Lower leg skin (tissue), 4 donors: Measurements from ENCODE around the gene ATP2A2. TPM values are rescaled to one million over a fixed set of nuclear protein-coding genes. Genes with fewer than 3 reads are reported as not detected.
"Not testable (repeated sequence)": the region's sequence is repeated elsewhere in the genome, so short reads cannot be mapped to it uniquely, and the experiment has no call there.

Experiments used
- DNase-seq, 2 donors: peaks; one replicate each; pipeline ENCODE4 v3.0.0-alpha.2; 2019; ENCODE audit warnings: low spot score in 2 of 2
- H3K4me3 ChIP-seq: fragments of 200-600 bp; sonication (generic); 2 replicates; pipeline ENCODE4 v1.5.1; 2017; ENCODE audit warnings: mild to moderate bottlenecking, low read depth; ENCODE audit not compliant: poor library complexity, severe bottlenecking
- POLR2A ChIP-seq, 2 donors: fragments of 450-650 bp; IDR thresholded peaks; one replicate each; pipeline ENCODE4 v1.6.1; 2016 to 2017; ENCODE audit warnings: antibody characterized with exemption in 2 of 2, mild to moderate bottlenecking in 1 of 2, moderate library complexity in 1 of 2
- WGBS, 2 donors: methylation state at CpG; one replicate each; pipeline ENCODE4 v1.1.5; 2018; 5-methylcytosine and 5-hydroxymethylcytosine counted together
- intact Hi-C: fragments of 100-400 bp; cut with DNase I; formaldehyde crosslinking; loops from one replicate; pipeline ENCODE4 v1.15.0; 2023; ENCODE audit warnings: low total_unique reads
- total RNA-seq, 4 donors: library from RNA; depleted of rRNA; stranded (reverse); fragments of >200 nt; gene quantifications; one replicate each; pipeline ENCODE4 v1.1.0, GENCODE V29; 2016
- TF ChIP-seq, protein P1 (sequence below), 3 donors: fragments of 450-650 bp; IDR thresholded peaks; one replicate each; pipeline ENCODE4 v1.5.1; 2016; ENCODE audit warnings: antibody characterized with exemption in 3 of 3, mild to moderate bottlenecking in 3 of 3, moderate library complexity in 2 of 3

The ATP2A2 gene
- total RNA-seq, 4 donors from 2014 or later: 61.9 to 103 (median 86.1) TPM

DNA sequence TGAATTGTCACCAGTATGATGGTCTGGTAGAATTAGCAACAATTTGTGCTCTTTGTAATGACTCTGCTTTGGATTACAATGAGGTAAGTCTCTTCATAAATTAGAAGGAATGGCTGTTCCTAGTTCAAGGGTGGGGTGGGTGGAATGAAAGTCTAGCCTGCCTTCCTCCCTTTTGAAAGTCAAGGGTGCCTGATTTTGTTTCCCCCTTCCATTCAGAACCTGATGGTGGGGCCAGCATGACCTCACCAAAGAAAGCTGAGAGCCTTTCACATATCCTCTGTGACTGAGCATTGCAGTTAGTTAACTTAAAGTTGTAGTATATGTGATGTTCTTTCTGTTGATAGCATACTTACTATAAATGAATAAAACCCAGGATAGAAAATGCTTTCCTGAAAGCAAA, 52.2 kb downstream of the ATP2A2 start:
- intact Hi-C loops: no loop called here
- TF ChIP-seq, protein P1, sequence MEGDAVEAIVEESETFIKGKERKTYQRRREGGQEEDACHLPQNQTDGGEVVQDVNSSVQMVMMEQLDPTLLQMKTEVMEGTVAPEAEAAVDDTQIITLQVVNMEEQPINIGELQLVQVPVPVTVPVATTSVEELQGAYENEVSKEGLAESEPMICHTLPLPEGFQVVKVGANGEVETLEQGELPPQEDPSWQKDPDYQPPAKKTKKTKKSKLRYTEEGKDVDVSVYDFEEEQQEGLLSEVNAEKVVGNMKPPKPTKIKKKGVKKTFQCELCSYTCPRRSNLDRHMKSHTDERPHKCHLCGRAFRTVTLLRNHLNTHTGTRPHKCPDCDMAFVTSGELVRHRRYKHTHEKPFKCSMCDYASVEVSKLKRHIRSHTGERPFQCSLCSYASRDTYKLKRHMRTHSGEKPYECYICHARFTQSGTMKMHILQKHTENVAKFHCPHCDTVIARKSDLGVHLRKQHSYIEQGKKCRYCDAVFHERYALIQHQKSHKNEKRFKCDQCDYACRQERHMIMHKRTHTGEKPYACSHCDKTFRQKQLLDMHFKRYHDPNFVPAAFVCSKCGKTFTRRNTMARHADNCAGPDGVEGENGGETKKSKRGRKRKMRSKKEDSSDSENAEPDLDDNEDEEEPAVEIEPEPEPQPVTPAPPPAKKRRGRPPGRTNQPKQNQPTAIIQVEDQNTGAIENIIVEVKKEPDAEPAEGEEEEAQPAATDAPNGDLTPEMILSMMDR (IDR thresholded peaks at IDR 0.05): no peak
- TF ChIP-seq POLR2A (IDR thresholded peaks at IDR 0.05): no peak

DNA sequence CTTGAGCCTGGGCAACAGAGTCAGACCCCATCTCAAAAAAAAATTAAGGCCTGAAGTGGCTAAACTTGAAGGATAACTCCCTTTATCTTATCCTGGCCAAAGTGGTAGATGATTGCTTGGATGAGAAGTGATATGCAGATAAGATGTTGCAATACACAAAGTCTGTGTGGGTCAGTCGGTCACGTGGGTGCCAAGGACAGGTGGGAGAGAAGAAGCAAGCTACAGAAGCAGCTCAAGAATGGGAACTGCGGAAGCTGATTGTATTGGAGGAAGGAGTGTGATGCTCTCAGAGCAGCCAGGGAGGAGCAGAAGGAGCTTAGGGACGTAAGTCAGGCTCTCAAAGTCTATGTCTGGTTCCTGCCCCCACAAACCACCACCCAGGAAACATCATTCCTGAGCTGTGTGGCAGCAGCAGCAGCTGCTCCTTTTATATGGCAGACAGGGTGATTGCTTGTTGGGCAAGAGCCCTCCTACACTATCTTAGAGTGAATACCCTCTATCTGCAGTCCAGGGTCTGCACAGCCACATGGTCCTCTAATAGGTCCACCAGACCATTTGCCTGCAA, 54.5 kb downstream of the ATP2A2 start:
- 87% methylated on average over 4 of the region's 4 CpGs for WGBS, 2 donors
- no peak for DNase-seq
- no peak overlapping the region for H3K4me3 ChIP-seq
- intact Hi-C loops: no loop called here
- TF ChIP-seq, protein P1 (IDR thresholded peaks at IDR 0.05): no peak
- no peak for TF ChIP-seq POLR2A (IDR thresholded peaks at IDR 0.05)

More for the DNA sequence above, 52.2 kb downstream of the ATP2A2 start:
- no peak for DNase-seq
- H3K4me3 ChIP-seq: no peak overlapping the region

- DNase-seq: no peak
- no peak for TF ChIP-seq POLR2A (IDR thresholded peaks at IDR 0.05)
- TF ChIP-seq, protein P1 (IDR thresholded peaks at IDR 0.05): no peak
Observed at GRCh38 chr12:110337912-110338710, 57.1 kb downstream of the ATP2A2 start.

GRCh38 chr12:110338754-110339153, 57.7 kb downstream of the ATP2A2 start:
- DNase-seq: no peak
- no peak overlapping the region for H3K4me3 ChIP-seq
- intact Hi-C loops: no loop called here
- TF ChIP-seq POLR2A (IDR thresholded peaks at IDR 0.05): no peak
- TF ChIP-seq, protein P1 (IDR thresholded peaks at IDR 0.05): no peak
- WGBS, 2 donors: 76 to 84% methylated on average over 3 of the region's 3 CpGs

More at GRCh38 chr12:110337912-110338710, 57.1 kb downstream of the ATP2A2 start:
- intact Hi-C loops: no loop called here
- 88 to 90% methylated on average over 11 of the region's 11 CpGs for WGBS, 2 donors
- no peak overlapping the region for H3K4me3 ChIP-seq

- no peak for DNase-seq
- WGBS, 2 donors: 64 to 76% methylated on average over 8 of the region's 8 CpGs
- no peak overlapping the region for H3K4me3 ChIP-seq
- intact Hi-C loops: no loop called here
- no peak for TF ChIP-seq POLR2A (IDR thresholded peaks at IDR 0.05)
- TF ChIP-seq, protein P1 (IDR thresholded peaks at IDR 0.05): no peak
Observed at GRCh38 chr12:110339184-110339952, 58.3 kb downstream of the ATP2A2 start.

DNA sequence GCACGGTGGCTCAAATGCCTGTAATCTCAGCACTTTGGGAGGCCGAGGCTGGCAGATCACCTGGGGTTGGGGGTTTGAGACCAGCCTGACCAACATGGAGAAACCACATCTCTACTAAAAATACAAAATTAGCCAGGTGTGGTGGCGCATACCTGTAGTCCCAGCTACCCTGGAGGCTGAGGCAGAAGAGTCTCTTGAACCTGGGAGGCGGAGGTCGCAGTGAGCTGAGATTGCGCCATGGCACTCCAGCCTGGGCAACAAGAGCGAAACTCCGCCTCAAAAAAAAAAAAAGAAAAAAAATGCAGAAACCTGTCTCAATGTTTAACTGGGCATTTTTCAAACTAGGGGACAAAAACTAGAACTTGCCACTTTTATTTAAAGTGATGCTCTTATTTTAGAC, 59.2 kb downstream of the ATP2A2 start:
- 92% methylated on average over 8 of the region's 8 CpGs for WGBS, 2 donors
- intact Hi-C loops, H3K4me3 ChIP-seq, DNase-seq: not testable (repeated sequence)
